Endothelial cell of umbilical vein (primary cell): ENCODE results near the gene ALDH3B2. TPM values are rescaled to one million over a fixed set of nuclear protein-coding genes. Genes with fewer than 3 reads are reported as not detected.

Experiments used
- BruUV-seq: library from RNA; stranded (reverse); fragments of 400-500 nt; replicated peaks from 2 replicates; lab custom pipeline; 2021; lab: Mats Ljungman, UMichigan
- CTCF ChIA-PET: fragments of 300-600, 350-600 bp; sonication (Branson Sonifier 250); formaldehyde crosslinking; loops from one replicate; lab custom pipeline; 2021; ENCODE audit warnings: antibody characterized with exemption, inconsistent platforms; lab: Charles Lee
- POLR2A ChIA-PET: fragments of 300-600, 350-600 bp; sonication (Branson Sonifier 250); formaldehyde crosslinking; loops from one replicate; lab custom pipeline; 2021; ENCODE audit warnings: antibody characterized with exemption, inconsistent platforms; lab: Charles Lee
- DNase-seq: peaks from one replicate; pipeline ENCODE4 v3.0.0-alpha.2; 2011; ENCODE audit warnings: low read depth, low spot score
- FAIRE-seq: peaks from 2 replicates; lab custom pipeline; 2011; peaks lifted over from hg19 to GRCh38; lab: Jason Lieb, UNC
- H2AFZ ChIP-seq: 2 replicates; pipeline ENCODE4 v1.6.0; 2012; ENCODE audit warnings: low read depth, low read length, control low read depth, inconsistent platforms
- H3K27ac ChIP-seq: 2 replicates; pipeline ENCODE4 v1.5.1; 2011; ENCODE audit warnings: low read depth, mild to moderate bottlenecking, control low read depth, low read length, moderate library complexity; ENCODE audit not compliant: insufficient read depth
- H3K27me3 ChIP-seq, 2 experiments: 2 replicates each; pipeline versions ENCODE4 v1.6.0 to v1.6.1; 2011; ENCODE audit warnings: low read length in 2 of 2, mixed read lengths in 1 of 2; ENCODE audit not compliant: control insufficient read depth in 2 of 2, insufficient read depth in 2 of 2
- H3K36me3 ChIP-seq, 2 experiments: 2 replicates in 1 of 2; 3 replicates in 1 of 2; pipeline ENCODE4 v1.5.1; 2011; ENCODE audit warnings: low read length in 2 of 2, mild to moderate bottlenecking in 1 of 2, moderate library complexity in 1 of 2; ENCODE audit not compliant: control insufficient read depth in 2 of 2, insufficient read depth in 2 of 2; ENCODE audit errors: extremely low read depth in 1 of 2
- H3K4me1 ChIP-seq: 3 replicates; pipeline ENCODE4 v1.5.1; 2011; ENCODE audit warnings: mild to moderate bottlenecking, low read length; ENCODE audit not compliant: control insufficient read depth, insufficient read depth; ENCODE audit errors: extremely low read depth
- H3K4me2 ChIP-seq: 2 replicates; pipeline ENCODE4 v1.6.1; 2011; ENCODE audit warnings: low read length, control low read depth, mixed read lengths; ENCODE audit not compliant: insufficient read depth
- H3K4me3 ChIP-seq, 3 experiments: fragments of 200-600 bp in 1 of 3; sonication (generic), shearing (Covaris generic) in 1 of 3; replicated peaks in 1 of 3; 2 replicates each; pipeline ENCODE4 v1.5.1; 2011 to 2016; ENCODE audit warnings: control low read depth in 3 of 3, low read length in 3 of 3, mild to moderate bottlenecking in 2 of 3, inconsistent platforms in 1 of 3, low read depth in 1 of 3, moderate library complexity in 1 of 3; ENCODE audit not compliant: insufficient read depth in 1 of 3
- H3K79me2 ChIP-seq: 2 replicates; pipeline ENCODE4 v1.6.0; 2012; ENCODE audit warnings: low read length, inconsistent platforms; ENCODE audit not compliant: control insufficient read depth, insufficient read depth
- H3K9ac ChIP-seq: replicated peaks from 2 replicates; pipeline ENCODE3; 2011; ENCODE audit warnings: low read length, control low read depth; ENCODE audit not compliant: insufficient read depth; ENCODE audit errors: extremely low read depth
- H3K9me1 ChIP-seq: replicated peaks from 3 replicates; pipeline ENCODE4 v1.6.0; 2011; ENCODE audit warnings: mild to moderate bottlenecking, low read length; ENCODE audit not compliant: control insufficient read depth, insufficient read depth; ENCODE audit errors: extremely low read depth
- H3K9me3 ChIP-seq: replicated peaks from 2 replicates; pipeline ENCODE4 v1.5.1; 2012; ENCODE audit warnings: low read length, inconsistent platforms; ENCODE audit not compliant: control insufficient read depth, insufficient read depth
- H4K20me1 ChIP-seq: replicated peaks from 2 replicates; pipeline ENCODE3; 2011; ENCODE audit warnings: mild to moderate bottlenecking, low read length; ENCODE audit not compliant: control insufficient read depth, insufficient read depth; ENCODE audit errors: extremely low read depth
- EZH2 ChIP-seq: IDR thresholded peaks from 2 replicates; pipeline ENCODE4 v1.6.1; 2012; ENCODE audit warnings: borderline replicate concordance, low read depth, mild to moderate bottlenecking, moderate library complexity, low read length, inconsistent platforms; ENCODE audit not compliant: severe bottlenecking
- FOS ChIP-seq: IDR thresholded peaks from 2 replicates; pipeline ENCODE4 v1.6.1; 2011; ENCODE audit warnings: mild to moderate bottlenecking, low read length, moderate library complexity, borderline replicate concordance; ENCODE audit not compliant: insufficient read depth
- GATA2 ChIP-seq: IDR thresholded peaks from 2 replicates; pipeline ENCODE4 v1.7.0; 2011; ENCODE audit warnings: low read depth, mild to moderate bottlenecking, moderate library complexity, mixed read lengths, low read length; ENCODE audit not compliant: insufficient read length, insufficient read depth
- JUN ChIP-seq: IDR thresholded peaks from 2 replicates; pipeline ENCODE4 v1.6.1; 2011; ENCODE audit warnings: borderline replicate concordance, low read depth; ENCODE audit not compliant: insufficient read length, insufficient read depth
- MAX ChIP-seq: IDR thresholded peaks from 2 replicates; pipeline ENCODE4 v1.6.1; 2011; ENCODE audit not compliant: insufficient read depth, insufficient read length
- MYC ChIP-seq: IDR thresholded peaks from one replicate; pipeline ENCODE4 v1.6.1; 2011; ENCODE audit warnings: mild to moderate bottlenecking, low read depth, low read length
- POLR2A ChIP-seq: IDR thresholded peaks from 2 replicates; pipeline ENCODE4 v1.6.1; 2012; ENCODE audit warnings: low read depth, mild to moderate bottlenecking, control low read depth, low read length
- POLR2AphosphoS5 ChIP-seq: IDR thresholded peaks from 2 replicates; pipeline ENCODE4 v1.6.1; 2012; ENCODE audit warnings: low read depth, mild to moderate bottlenecking, control low read depth, low read length, moderate library complexity; ENCODE audit not compliant: insufficient read depth
- dilution Hi-C: fragments of 300-500 bp; cut with MboI; formaldehyde crosslinking; loops from one replicate; pipeline ENCODE4 v1.15.0; 2019; ENCODE audit warnings: low sequenced_read_pairs; ENCODE audit not compliant: extremely low pct_ligation_motif_present
- intact Hi-C: fragments of 100-400 bp; cut with micrococcal nuclease; formaldehyde crosslinking; loops from one replicate; pipeline ENCODE4 v1.10.0; 2022
- polyA plus RNA-seq, 4 experiments: library from polyadenylated mRNA; depleted of rRNA in 3 of 4; stranded (reverse) in 3 of 4; unstranded in 1 of 4; fragments of >200 nt; gene quantifications; 2 replicates each; pipeline versions ENCODE4 v1.2.1 to v1.2.3, GENCODE V29; 2011 to 2012; ENCODE audit warnings: missing spikeins in 1 of 4
- total RNA-seq: library from RNA; stranded (reverse); gene quantifications from 2 replicates; pipeline ENCODE4 v1.2.3, GENCODE V29; 2021
- TF ChIP-seq, protein P1 (sequence below), 2 donors: IDR thresholded peaks; 1 replicate in 1 of 2; 2 replicates in 1 of 2; pipeline ENCODE4 v1.5.1; 2011; ENCODE audit warnings: low read length in 2 of 2, mild to moderate bottlenecking in 2 of 2, moderate library complexity in 2 of 2, control low read depth in 1 of 2, inconsistent platforms in 1 of 2, low read depth in 1 of 2; ENCODE audit not compliant: insufficient read depth in 1 of 2; ENCODE audit errors: extremely low read depth in 1 of 2

ALDH3B2 gene
- total and polyA plus RNA-seq, 2 donors (not counting 3 experiments of a cell fraction or from before 2014, with no cell fraction given) = not detected

GRCh38 chr11:67642173-67643120 is 32.0 kb downstream of the ALDH3B2 start:
- Histone ChIP-seq H3K27ac (no peak overlapping the region), H3K4me2 (no peak overlapping the region), H3K79me2 (no peaks in the 10 kb centered on the region), H3K9me3 (no peaks in the 10 kb centered on the region), H3K27me3 (no peaks in the 10 kb centered on the region), H3K4me3 (no peak overlapping the region), H3K36me3 (no peaks in the 10 kb centered on the region), H3K4me1 (no peaks in the 10 kb centered on the region), H3K9me1 (no peaks in the 10 kb centered on the region), H2AFZ (no peak overlapping the region), H4K20me1 (no peaks in the 10 kb centered on the region), H3K9ac (no peak overlapping the region)
- FAIRE-seq (no peak), DNase-seq (no peak)
- ChIA-PET POLR2A (no interaction called here), CTCF (interaction anchor here (0.7 to 2.2 kb wide), 2 partner anchors 13 to 27 kb away, joined by 3 to 12 read pairs; partner anchors contain the start of gene NUDT8)
- intact Hi-C loops (no loop called here), dilution Hi-C loops (no loop called here)
- TF ChIP-seq, protein P1, sequence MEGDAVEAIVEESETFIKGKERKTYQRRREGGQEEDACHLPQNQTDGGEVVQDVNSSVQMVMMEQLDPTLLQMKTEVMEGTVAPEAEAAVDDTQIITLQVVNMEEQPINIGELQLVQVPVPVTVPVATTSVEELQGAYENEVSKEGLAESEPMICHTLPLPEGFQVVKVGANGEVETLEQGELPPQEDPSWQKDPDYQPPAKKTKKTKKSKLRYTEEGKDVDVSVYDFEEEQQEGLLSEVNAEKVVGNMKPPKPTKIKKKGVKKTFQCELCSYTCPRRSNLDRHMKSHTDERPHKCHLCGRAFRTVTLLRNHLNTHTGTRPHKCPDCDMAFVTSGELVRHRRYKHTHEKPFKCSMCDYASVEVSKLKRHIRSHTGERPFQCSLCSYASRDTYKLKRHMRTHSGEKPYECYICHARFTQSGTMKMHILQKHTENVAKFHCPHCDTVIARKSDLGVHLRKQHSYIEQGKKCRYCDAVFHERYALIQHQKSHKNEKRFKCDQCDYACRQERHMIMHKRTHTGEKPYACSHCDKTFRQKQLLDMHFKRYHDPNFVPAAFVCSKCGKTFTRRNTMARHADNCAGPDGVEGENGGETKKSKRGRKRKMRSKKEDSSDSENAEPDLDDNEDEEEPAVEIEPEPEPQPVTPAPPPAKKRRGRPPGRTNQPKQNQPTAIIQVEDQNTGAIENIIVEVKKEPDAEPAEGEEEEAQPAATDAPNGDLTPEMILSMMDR (IDR thresholded peaks at IDR 0.05; ENCODE audit: extremely low read depth in 1 of 2, insufficient read depth in 1 of 2, low read depth in 1 of 2, low read length in 2 of 2) = no peak
- TF ChIP-seq GATA2 (no peak), POLR2AphosphoS5 (no peak), EZH2 (no peak), JUN (no peak), MAX (no peak), POLR2A (no peak), MYC (no peak), FOS (no peak)
- BruUV-seq = no TSS peak
